ENCODE results near the gene TRAPPC6A. TPM values are rescaled to one million over a fixed set of nuclear protein-coding genes. Genes with fewer than 3 reads are reported as not detected.

The TRAPPC6A gene
- total RNA-seq, 1 experiment from 2014 or later, result 26.9 TPM

- no peak for TF ChIP-seq YY1 (IDR thresholded peaks at IDR 0.05; ENCODE audit: extremely low read depth, insufficient replicate concordance, low read depth, low read length)
- no peak for TF ChIP-seq SIN3A (IDR thresholded peaks at IDR 0.05; ENCODE audit: low read depth)
- peak; percentile 71; the same call in 1 of the 2 replicates for TF ChIP-seq EGR1 (IDR thresholded peaks at IDR 0.05; ENCODE audit: low read depth)
- TF ChIP-seq, protein P1, sequence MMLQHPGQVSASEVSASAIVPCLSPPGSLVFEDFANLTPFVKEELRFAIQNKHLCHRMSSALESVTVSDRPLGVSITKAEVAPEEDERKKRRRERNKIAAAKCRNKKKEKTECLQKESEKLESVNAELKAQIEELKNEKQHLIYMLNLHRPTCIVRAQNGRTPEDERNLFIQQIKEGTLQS (IDR thresholded peaks at IDR 0.05), result no peak
Measured at GRCh38 chr19:45154064-45154827, 23.8 kb downstream of the TRAPPC6A start (continued).

DNA sequence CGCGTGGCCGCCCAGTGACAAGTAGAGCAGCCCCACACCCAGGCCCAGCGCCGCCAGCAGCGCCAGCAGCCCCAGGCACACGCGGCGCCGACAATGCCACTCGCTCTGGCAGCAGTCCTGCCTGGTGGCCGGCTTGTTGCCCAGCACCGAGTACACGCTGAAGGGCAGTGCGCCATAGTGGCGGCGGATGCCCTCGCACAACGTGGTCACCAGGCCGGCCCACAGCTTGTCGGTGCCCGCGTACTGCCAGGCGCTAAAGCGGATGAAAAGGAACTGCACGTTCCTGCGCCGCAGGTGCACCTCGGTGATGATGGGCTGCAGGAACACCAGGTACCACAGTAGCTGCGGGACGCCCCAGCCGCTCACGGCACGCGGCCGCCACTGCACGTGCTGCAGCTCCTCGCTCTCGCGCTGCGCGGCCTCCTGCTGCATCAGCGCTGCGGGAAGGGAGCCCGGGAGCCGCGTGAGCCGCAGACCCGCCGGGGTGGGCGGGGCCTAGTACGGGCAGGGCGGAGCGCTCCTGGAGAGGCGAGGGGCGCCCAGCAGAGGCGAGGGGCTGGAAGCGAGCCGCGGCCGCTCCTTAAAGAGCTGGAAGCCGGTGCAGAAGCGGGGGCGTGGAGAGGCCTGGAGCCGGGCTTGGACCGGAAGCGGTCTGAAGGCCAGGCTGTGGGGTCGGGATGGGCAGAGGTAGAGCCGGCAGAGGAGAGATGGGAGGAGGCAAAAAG is 24.5 kb downstream of the TRAPPC6A start:
- TF ChIP-seq EGR1 (IDR thresholded peaks at IDR 0.05; ENCODE audit: low read depth) (0 out of 2 replicates have a peak, but pooled peaks have one; percentile 21), FOSL1 (IDR thresholded peaks at IDR 0.05; ENCODE audit: low read depth) (no peak), RAD21 (IDR thresholded peaks at IDR 0.05; ENCODE audit: low read depth) (no peak)
- TF ChIP-seq, protein P1 (IDR thresholded peaks at IDR 0.05), result no peak
- TF ChIP-seq, protein P2, sequence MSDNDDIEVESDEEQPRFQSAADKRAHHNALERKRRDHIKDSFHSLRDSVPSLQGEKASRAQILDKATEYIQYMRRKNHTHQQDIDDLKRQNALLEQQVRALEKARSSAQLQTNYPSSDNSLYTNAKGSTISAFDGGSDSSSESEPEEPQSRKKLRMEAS (IDR thresholded peaks at IDR 0.05), result peak; percentile 34; the same call in 1 of the 2 replicates
- H3K36me3 ChIP-seq (ENCODE audit: control insufficient read depth in 1 of 2, insufficient read depth in 2 of 2, low read length in 2 of 2), result no peaks in the 10 kb centered on the region
- H3K4me1 ChIP-seq (ENCODE audit: control insufficient read depth in 1 of 2, insufficient read depth in 2 of 2, low read length in 2 of 2), result peaks cover 32 to 61% of the 10 kb centered on the region in 2 experiments
- POLR2A ChIA-PET, result no interaction called here
- no peaks in the 10 kb centered on the region for H4K20me1 ChIP-seq (ENCODE audit: insufficient read depth)
- DNase-seq (ENCODE audit: low read depth, low spot score), result no peak
- ATAC-seq, result peak; percentile 31
- peak overlapping the region; percentile 31 for H3K27ac ChIP-seq (ENCODE audit: low read depth, low read length)
- H3K79me2 ChIP-seq (ENCODE audit: insufficient read depth, low read length), result no peaks in the 10 kb centered on the region
- H2AFZ ChIP-seq (ENCODE audit: low read depth, low read length, poor library complexity, severe bottlenecking), result no peak overlapping the region
- RAD21 ChIA-PET (ENCODE audit: low non-redundant PET in 1 of 2, low total read pairs in 2 of 2, uncharacterized antibody in 2 of 2, unreplicated experiment in 2 of 2), result interaction anchor here in 1 of 2 experiments (1.1 kb wide), 1 partner anchor 16 kb away, joined by 3 read pairs; no protein-coding TSS in a partner anchor
- CTCF ChIA-PET, result no interaction called here
- no peaks in the 10 kb centered on the region for H3K9me2 ChIP-seq (ENCODE audit: insufficient read depth)
- H3K9me3 ChIP-seq (ENCODE audit: control insufficient read depth in 1 of 2, insufficient read depth in 1 of 2, low read depth in 1 of 2, low read length in 2 of 2), result no peaks in the 10 kb centered on the region
- peak overlapping the region; percentile 25 to 53 for H3K4me3 ChIP-seq (replicated peaks in 1 of 2; ENCODE audit: low read depth in 1 of 2, low read length in 2 of 2)
- intact Hi-C loops (cut with micrococcal nuclease), result no loop called here
- H3K4me2 ChIP-seq (ENCODE audit: low read length), result peak overlapping the region; percentile 96
- BruUV-seq (replicated peaks), result no TSS peak
- H3K27me3 ChIP-seq (ENCODE audit: insufficient read depth, low read length), result no peaks in the 10 kb centered on the region
- H3K9ac ChIP-seq (ENCODE audit: low read length), result peak overlapping the region; percentile 61
